Measurements from ENCODE around the gene FLT3LG. TPM values are rescaled to one million over a fixed set of nuclear protein-coding genes. Genes with fewer than 3 reads are reported as not detected.

FLT3LG gene
- total RNA-seq, 1 donor: 5.4 TPM

DNA sequence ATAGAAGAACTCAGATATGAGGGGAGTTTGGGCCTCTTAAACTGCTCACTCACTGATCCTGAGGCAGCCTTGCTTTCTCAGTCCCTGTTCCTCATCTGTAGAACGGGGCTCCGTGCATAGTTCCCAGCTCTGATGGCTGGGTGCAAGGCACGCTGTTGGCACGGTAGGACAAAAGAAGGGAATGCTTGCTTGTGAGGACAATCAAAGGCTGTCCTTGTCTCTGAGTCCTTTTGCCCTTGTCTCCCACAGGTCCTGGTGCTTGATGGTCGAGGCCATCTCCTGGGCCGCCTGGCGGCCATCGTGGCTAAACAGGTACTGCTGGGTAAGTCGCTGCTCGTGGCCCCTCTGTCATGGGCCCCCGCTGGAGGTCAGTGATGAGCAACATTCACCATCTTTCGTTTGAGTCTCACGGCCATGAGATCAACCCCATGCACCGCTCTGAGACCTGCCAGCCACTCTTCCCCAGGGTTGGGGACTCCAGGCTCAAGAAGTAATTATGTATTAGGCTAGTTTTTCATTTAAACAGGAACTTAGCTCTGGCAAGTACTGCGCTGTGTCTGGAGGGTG lies 15.7 kb downstream of the FLT3LG start:
- peak overlapping the region; percentile 97 for H3K4me3 ChIP-seq (ENCODE audit: low read depth, low read length)
- DNase-seq (ENCODE audit: low read depth): no peak
- TF ChIP-seq CTCF (IDR thresholded peaks at IDR 0.05; ENCODE audit: insufficient read depth, low read length): no peak

DNA sequence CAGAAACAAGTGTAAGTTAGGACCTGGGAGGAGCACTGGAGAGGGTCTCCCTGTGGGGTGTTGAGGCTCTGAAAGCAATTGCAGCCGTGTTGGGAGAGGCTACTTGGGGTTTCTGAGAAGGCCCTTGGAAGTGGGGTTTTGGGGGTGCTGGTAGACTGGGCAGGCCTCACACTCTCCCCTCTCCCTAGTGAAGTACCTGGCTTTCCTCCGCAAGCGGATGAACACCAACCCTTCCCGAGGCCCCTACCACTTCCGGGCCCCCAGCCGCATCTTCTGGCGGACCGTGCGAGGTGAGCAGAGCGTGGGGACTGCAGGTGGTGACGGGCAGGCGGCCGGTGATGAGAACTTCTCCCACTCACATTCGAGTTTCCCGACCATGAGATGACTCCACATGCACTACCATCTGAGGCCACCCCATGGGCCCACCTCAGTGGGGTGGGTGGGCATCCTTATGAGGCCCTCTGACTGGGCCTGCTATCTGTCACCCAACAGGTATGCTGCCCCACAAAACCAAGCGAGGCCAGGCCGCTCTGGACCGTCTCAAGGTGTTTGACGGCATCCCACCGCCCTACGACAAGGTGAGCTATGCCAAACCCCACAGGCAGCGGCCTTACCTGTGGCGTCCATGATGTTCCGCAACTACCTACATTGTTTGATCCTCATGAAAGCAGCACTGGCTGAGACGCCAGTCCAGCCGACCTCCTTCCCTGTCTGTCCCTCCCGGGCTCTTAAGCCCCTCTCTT lies 16.4 kb downstream of the FLT3LG start:
- TF ChIP-seq CTCF (IDR thresholded peaks at IDR 0.05; ENCODE audit: insufficient read depth, low read length): no peak
- DNase-seq (ENCODE audit: low read depth): no peak
- peak overlapping the region; percentile 97 for H3K4me3 ChIP-seq (ENCODE audit: low read depth, low read length)

DNA sequence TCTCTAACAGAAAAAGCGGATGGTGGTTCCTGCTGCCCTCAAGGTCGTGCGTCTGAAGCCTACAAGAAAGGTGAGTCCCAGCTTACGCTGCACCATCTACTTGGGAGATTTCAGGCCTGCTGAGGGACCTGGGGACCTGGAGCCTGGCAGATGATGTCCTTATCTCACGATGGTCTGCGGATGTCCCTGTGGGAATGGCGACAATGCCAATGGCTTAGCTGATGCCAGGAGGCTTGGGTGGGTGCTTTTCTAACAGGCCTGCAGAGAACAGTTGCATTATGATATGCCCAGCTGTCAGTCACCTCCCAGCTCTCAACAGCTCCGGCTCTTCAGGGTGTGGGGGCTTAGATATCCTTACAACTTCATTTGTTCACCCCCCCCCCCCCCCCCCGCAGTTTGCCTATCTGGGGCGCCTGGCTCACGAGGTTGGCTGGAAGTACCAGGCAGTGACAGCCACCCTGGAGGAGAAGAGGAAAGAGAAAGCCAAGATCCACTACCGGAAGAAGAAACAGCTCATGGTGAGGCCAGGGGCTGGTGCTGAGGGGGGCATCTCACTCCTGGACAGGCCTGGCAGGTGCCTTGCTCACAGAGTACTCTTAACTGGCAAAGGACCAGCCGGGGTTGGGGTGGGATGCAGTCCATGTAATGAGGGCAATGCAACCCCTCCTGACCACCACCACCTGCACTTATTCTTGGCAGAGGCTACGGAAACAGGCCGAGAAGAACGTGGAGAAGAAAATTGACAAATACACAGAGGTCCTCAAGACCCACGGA lies 17.2 kb downstream of the FLT3LG start:
- TF ChIP-seq CTCF (IDR thresholded peaks at IDR 0.05; ENCODE audit: insufficient read depth, low read length): no peak
- H3K4me3 ChIP-seq (ENCODE audit: low read depth, low read length): no peak overlapping the region
- DNase-seq (ENCODE audit: low read depth): no peak

- TF ChIP-seq CTCF (IDR thresholded peaks at IDR 0.05; ENCODE audit: insufficient read depth, low read length): no peak
- DNase-seq (ENCODE audit: low read depth): no peak
- no peak overlapping the region for H3K4me3 ChIP-seq (ENCODE audit: low read depth, low read length)
Measured at GRCh38 chr19:49491804-49492572, 18.0 kb downstream of the FLT3LG start.

- DNase-seq (ENCODE audit: low read depth): peak; percentile 42
- H3K4me3 ChIP-seq (ENCODE audit: low read depth, low read length): no peak overlapping the region
- no peak for TF ChIP-seq CTCF (IDR thresholded peaks at IDR 0.05; ENCODE audit: insufficient read depth, low read length)
Measured at GRCh38 chr19:49492573-49493405, 18.8 kb downstream of the FLT3LG start.

- no peak for DNase-seq (ENCODE audit: low read depth)
- peak overlapping the region; percentile 96 for H3K4me3 ChIP-seq (ENCODE audit: low read depth, low read length)
- TF ChIP-seq CTCF (IDR thresholded peaks at IDR 0.05; ENCODE audit: insufficient read depth, low read length): no peak
Measured at GRCh38 chr19:49496574-49497008, 22.6 kb downstream of the FLT3LG start.

Data from fibroblast of the aortic adventitia (primary cell).